K562 (cell line): ENCODE measurements around the gene CCM2. TPM values are rescaled to one million over a fixed set of nuclear protein-coding genes. Genes with fewer than 3 reads are reported as not detected.

ENCODE experiments used
- ATAC-seq: fragments of 200-7000 bp; cut with Tn5 transposase; 3 replicates; pipeline ENCODE4 v1.9.1; 2020; ENCODE audit warnings: moderate library complexity
- BruUV-seq: library from RNA; stranded (reverse); fragments of 400-500 nt; replicated peaks from 2 replicates; lab custom pipeline; 2021; lab: Mats Ljungman, UMichigan
- CTCF ChIA-PET: fragments of 300-600 bp; formaldehyde crosslinking; extraction: SDS; loops from one replicate; lab custom pipeline; 2021; ENCODE audit warnings: low intra/inter-chr PET ratio; lab: Yijun Ruan, JAX
- POLR2A ChIA-PET: fragments of 300-600, 350-650 bp; sonication (Branson Sonifier 250); formaldehyde crosslinking; extraction: SDS; loops from one replicate; lab custom pipeline; 2021; ENCODE audit warnings: antibody characterized with exemption, inconsistent platforms; lab: Yijun Ruan, JAX
- DNase-seq, 4 experiments: peaks; one replicate each; pipeline versions ENCODE4 v3.0.0 to v3.0.0-alpha.2; 2011 to 2018; ENCODE audit warnings: low spot score in 3 of 4, mixed read lengths in 3 of 4; ENCODE audit errors: extremely low read depth in 1 of 4
- FAIRE-seq: peaks from 2 replicates; lab custom pipeline; 2011; peaks lifted over from hg19 to GRCh38; lab: Jason Lieb, UNC
- H2AFZ ChIP-seq: 2 replicates; pipeline ENCODE4 v1.6.0; 2011; ENCODE audit warnings: low read depth, low read length, control low read depth, inconsistent platforms
- H3K27ac ChIP-seq: fragments of 200-600 bp; 3 replicates; pipeline ENCODE4 v1.8.0; 2011; ENCODE audit warnings: low read depth, mild to moderate bottlenecking, control low read depth, inconsistent platforms, low read length, moderate library complexity, mixed read lengths; ENCODE audit errors: extremely low read depth
- H3K27me3 ChIP-seq, 2 experiments: fragments of 300-600 bp in 1 of 2; 2 replicates in 1 of 2; 3 replicates in 1 of 2; pipeline versions ENCODE4 v1.6.0 to v1.8.0; 2011; ENCODE audit warnings: inconsistent platforms in 2 of 2, low read length in 2 of 2, mild to moderate bottlenecking in 1 of 2, mixed read lengths in 1 of 2, moderate library complexity in 1 of 2; ENCODE audit not compliant: control insufficient read depth in 2 of 2, insufficient read depth in 2 of 2
- H3K36me3 ChIP-seq: fragments of 300-600 bp; 3 replicates; pipeline ENCODE4 v1.8.0; 2011; ENCODE audit warnings: mild to moderate bottlenecking, low read length, inconsistent platforms; ENCODE audit not compliant: control insufficient read depth, insufficient read depth
- H3K4me1 ChIP-seq, 2 experiments: fragments of 200-600 bp in 1 of 2; replicated peaks in 1 of 2; 2 replicates in 1 of 2; 3 replicates in 1 of 2; pipeline versions ENCODE4 v1.5.1 to v1.8.0; 2011; ENCODE audit warnings: inconsistent platforms in 2 of 2, low read length in 2 of 2, mild to moderate bottlenecking in 1 of 2, mixed read lengths in 1 of 2, moderate library complexity in 1 of 2; ENCODE audit not compliant: control insufficient read depth in 2 of 2, insufficient read depth in 2 of 2
- H3K4me2 ChIP-seq: 2 replicates; pipeline ENCODE4 v1.6.1; 2011; ENCODE audit warnings: low read length, control low read depth, inconsistent platforms, mixed read lengths; ENCODE audit not compliant: insufficient read depth
- H3K4me3 ChIP-seq: fragments of 200-600 bp; sonication (generic), shearing (Covaris generic); 2 replicates; pipeline ENCODE4 v1.5.1; 2016; ENCODE audit warnings: control low read depth, inconsistent platforms
- H3K79me2 ChIP-seq: fragments of 200-600 bp; 3 replicates; pipeline ENCODE4 v1.8.0; 2011; ENCODE audit warnings: low read length, inconsistent platforms; ENCODE audit not compliant: control insufficient read depth, insufficient read depth
- H3K9ac ChIP-seq, 2 experiments: 2 replicates each; pipeline versions ENCODE4 v1.6.0 to v1.6.1; 2011; ENCODE audit warnings: low read depth in 2 of 2, low read length in 2 of 2, control low read depth in 1 of 2, inconsistent platforms in 1 of 2, mild to moderate bottlenecking in 1 of 2, mixed read lengths in 1 of 2; ENCODE audit not compliant: insufficient read depth in 1 of 2
- H3K9me1 ChIP-seq: one replicate; pipeline ENCODE4 v1.6.0; 2011; ENCODE audit warnings: inconsistent platforms, mild to moderate bottlenecking, low read length, moderate library complexity; ENCODE audit not compliant: control insufficient read depth, insufficient read depth
- H3K9me3 ChIP-seq: replicated peaks from 2 replicates; pipeline ENCODE4 v1.5.1; 2011; ENCODE audit warnings: low read depth, low read length, inconsistent platforms; ENCODE audit not compliant: control insufficient read depth, insufficient read depth
- H4K20me1 ChIP-seq: replicated peaks from 2 replicates; pipeline ENCODE4 v1.6.1; 2011; ENCODE audit warnings: low read length, inconsistent platforms, mixed read lengths; ENCODE audit not compliant: control insufficient read depth, insufficient read depth
- BCL6 ChIP-seq: fragments of 250-450 bp; sonication (Bioruptor Pico); IDR thresholded peaks from 2 replicates; pipeline ENCODE4 v1.4.0; 2020
- CHD4 ChIP-seq: fragments of 200-600 bp; sonication (generic); IDR thresholded peaks from 3 replicates; pipeline ENCODE4 v1.6.1; 2012; ENCODE audit warnings: low read depth, mild to moderate bottlenecking, mixed read lengths, low read length, inconsistent platforms; ENCODE audit not compliant: insufficient read depth, insufficient replicate concordance, poor library complexity, severe bottlenecking
- JUNB ChIP-seq: fragments of 450-650 bp; formaldehyde crosslinking; conservative IDR thresholded peaks from 2 replicates; pipeline ENCODE4 v1.4.0; 2020; ENCODE audit warnings: mild to moderate bottlenecking
- NEUROD1 ChIP-seq: fragments of 150-350 bp; IDR thresholded peaks from 2 replicates; pipeline ENCODE4 v1.6.1; 2014; ENCODE audit warnings: borderline replicate concordance, low read length, low read depth; ENCODE audit not compliant: partially characterized antibody
- PRPF4 ChIP-seq: fragments of 200-400 bp; formaldehyde crosslinking; IDR thresholded peaks from one replicate; pipeline ENCODE4 v1.6.1; 2017; ENCODE audit warnings: low read length, low read depth, mild to moderate bottlenecking; ENCODE audit not compliant: insufficient read depth, poor library complexity, severe bottlenecking
- ZFP30 ChIP-seq: fragments of 250-450 bp; sonication (Bioruptor Pico); IDR thresholded peaks from 2 replicates; pipeline ENCODE4 v1.8.0; 2022; ENCODE audit warnings: moderate library complexity, mild to moderate bottlenecking, inconsistent platforms, borderline replicate concordance
- ZFX ChIP-seq: sonication (generic); formaldehyde crosslinking; IDR thresholded peaks from 2 replicates; pipeline ENCODE4 v1.8.0; 2022; ENCODE audit warnings: mild to moderate bottlenecking, missing genetic modification reagents, moderate library complexity
- ZNF239 ChIP-seq: fragments of 250-450 bp; sonication (Bioruptor Pico); IDR thresholded peaks from 2 replicates; pipeline ENCODE4 v1.4.0; 2020; ENCODE audit warnings: mild to moderate bottlenecking
- WGBS: fragments of 100-300 bp; shearing (Covaris generic); methylation state at CpG from one replicate; pipeline ENCODE4 v1.1.6; 2016; ENCODE audit warnings: low coverage, mixed read lengths; ENCODE audit not compliant: insufficient coverage; ENCODE audit errors: missing lambda C conversion rate; 5-methylcytosine and 5-hydroxymethylcytosine counted together
- in situ Hi-C: fragments of 300-500 bp; cut with MboI; formaldehyde crosslinking; loops from 4 replicates; pipeline ENCODE4 v1.15.0; 2018; ENCODE audit warnings: inconsistent platforms, mixed read lengths
- intact Hi-C: fragments of 100-400 bp; cut with micrococcal nuclease; formaldehyde crosslinking; loops from 2 replicates; pipeline ENCODE4 v1.14.2; 2022
- polyA plus RNA-seq, 8 experiments: library from polyadenylated mRNA; depleted of rRNA in 4 of 8; stranded (reverse) in 5 of 8; unstranded in 3 of 8; fragments of >200 nt; fragmentation: Nextera tagmentation in 2 of 8; fragmentation: Illumina TruSeq in 1 of 8; extraction: Ambion mirVana in 2 of 8; extraction: Trizol in 1 of 8; gene quantifications; 2 replicates each; pipeline versions ENCODE4 v1.2.1 to v1.2.3, GENCODE V29; 2011 to 2014; ENCODE audit warnings: inconsistent platforms in 1 of 8, missing spikeins in 1 of 8
- total RNA-seq, 7 experiments: library from RNA; depleted of rRNA in 6 of 7; stranded (reverse); fragments of >200 nt in 6 of 7; fragmentation: Illumina TruSeq in 2 of 7; extraction: Trizol in 2 of 7; gene quantifications; 2 replicates each; pipeline versions ENCODE4 v1.2.1 to v1.2.3, GENCODE V29; 2011 to 2021; ENCODE audit warnings: low replicate concordance in 1 of 7
- TF ChIP-seq, protein P1 (sequence below): conservative IDR thresholded peaks from 2 replicates; pipeline ENCODE4 v1.6.1; 2011; ENCODE audit warnings: low read depth, mild to moderate bottlenecking, low read length; ENCODE audit not compliant: control insufficient read depth

The CCM2 gene
- total and polyA plus RNA-seq, 9 of the 15 experiments (the other 6 are each of a cell fraction or from before 2014, with no cell fraction given) = 0.41 to 38.6 (median 25.9) TPM

DNA sequence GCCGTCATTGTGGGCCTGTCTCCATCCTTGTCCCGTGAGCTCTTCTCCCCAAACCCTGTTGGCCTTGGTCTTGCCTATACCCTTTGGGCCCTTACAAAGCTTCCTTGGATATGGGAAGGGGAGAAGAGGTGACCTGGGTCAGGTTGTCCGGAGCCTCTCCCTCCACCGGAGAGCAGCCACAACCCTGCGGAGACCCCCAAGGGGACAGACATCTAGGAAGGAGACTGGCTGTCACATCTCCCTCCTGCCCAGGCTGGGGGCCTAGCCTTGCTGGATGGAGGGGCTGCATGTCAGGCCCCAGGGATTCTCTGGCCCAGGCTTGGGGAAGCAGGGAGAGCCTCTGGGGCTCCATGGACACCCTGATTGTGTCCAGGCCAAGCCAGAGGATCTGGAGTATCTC, 76.9 kb downstream of the CCM2 start:
- DNase-seq (no peak), ATAC-seq (no peak), FAIRE-seq (no peak)
- Histone ChIP-seq H3K4me2 (no peak overlapping the region), H3K9me3 (no peaks in the 10 kb centered on the region), H3K9ac (no peak overlapping the region), H3K79me2 (no peaks in the 10 kb centered on the region), H3K9me1 (no peaks in the 10 kb centered on the region), H3K4me3 (no peak overlapping the region), H3K27me3 (no peaks in the 10 kb centered on the region), H3K27ac (no peak overlapping the region), H2AFZ (no peak overlapping the region), H4K20me1 (peaks cover 4% of the 10 kb centered on the region; the same call in 1 of the 2 replicates), H3K36me3 (peaks cover 52% of the 10 kb centered on the region; the same call in 2 of the 3 replicates), H3K4me1 (peaks cover 0 to 28% of the 10 kb centered on the region in 2 experiments; a peak in 1 of 5 replicates)
- WGBS = 92% methylated on average over 4 of the region's 5 CpGs
- POLR2A ChIA-PET = interaction anchor here (1.2 kb wide), 1 partner anchor 10 kb away, joined by 5 read pairs; no protein-coding TSS in a partner anchor
- TF ChIP-seq ZFX (no peak), ZNF239 (CRISPR knock-in tag) (no peak), ZFP30 (CRISPR knock-in tag) (no peak)
- intact Hi-C loops (loop anchor here (10.0 kb wide), 1 partner anchor 102 kb away; the partner anchor contains the start of gene MYO1G), in situ Hi-C loops (no loop called here)
- CTCF ChIA-PET = interaction anchor here (3.0 kb wide), 1 partner anchor 59 kb away, joined by 17 read pairs; no protein-coding TSS in a partner anchor
- no TSS peak for BruUV-seq

DNA sequence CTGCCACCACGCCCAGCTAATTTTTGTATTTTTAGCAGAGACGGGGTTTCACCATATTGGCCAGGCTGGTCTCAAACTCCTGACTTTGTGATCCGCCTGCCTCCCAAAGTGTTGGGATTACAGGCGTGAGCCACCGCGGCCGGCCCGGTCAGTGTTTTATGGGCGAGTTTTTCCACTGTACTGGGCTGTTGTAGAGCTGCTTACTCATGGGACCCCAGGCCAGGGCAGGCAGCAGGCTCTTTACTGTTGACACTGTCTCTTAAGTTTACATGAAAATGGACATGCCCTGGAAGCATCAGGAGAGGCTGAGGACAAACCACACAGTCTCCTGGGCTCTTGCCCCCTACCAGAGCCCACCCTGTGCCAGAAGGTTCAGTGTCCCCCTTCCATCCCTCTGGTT, 77.6 kb downstream of the CCM2 start:
- intact Hi-C loops = loop anchor here (10.0 kb wide), 1 partner anchor 103 kb away; the partner anchor contains the start of gene MYO1G
- no peak for TF ChIP-seq NEUROD1
- no peak for TF ChIP-seq PRPF4
- TF ChIP-seq BCL6 (CRISPR knock-in tag) = no peak
- TF ChIP-seq, protein P1, sequence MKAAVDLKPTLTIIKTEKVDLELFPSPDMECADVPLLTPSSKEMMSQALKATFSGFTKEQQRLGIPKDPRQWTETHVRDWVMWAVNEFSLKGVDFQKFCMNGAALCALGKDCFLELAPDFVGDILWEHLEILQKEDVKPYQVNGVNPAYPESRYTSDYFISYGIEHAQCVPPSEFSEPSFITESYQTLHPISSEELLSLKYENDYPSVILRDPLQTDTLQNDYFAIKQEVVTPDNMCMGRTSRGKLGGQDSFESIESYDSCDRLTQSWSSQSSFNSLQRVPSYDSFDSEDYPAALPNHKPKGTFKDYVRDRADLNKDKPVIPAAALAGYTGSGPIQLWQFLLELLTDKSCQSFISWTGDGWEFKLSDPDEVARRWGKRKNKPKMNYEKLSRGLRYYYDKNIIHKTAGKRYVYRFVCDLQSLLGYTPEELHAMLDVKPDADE = no peak
- no peak for TF ChIP-seq CHD4
- TF ChIP-seq JUNB (CRISPR knock-in tag) = no peak

More for the DNA sequence above, 77.6 kb downstream of the CCM2 start:
- no peak overlapping the region for H3K27ac ChIP-seq
- peaks cover 45% of the 10 kb centered on the region; the same call in 2 of the 3 replicates for H3K36me3 ChIP-seq
- FAIRE-seq (no peak), ATAC-seq (no peak), DNase-seq (no peak)
- ChIA-PET CTCF (interaction anchor here (0.8 to 3.0 kb wide), 3 partner anchors 59 to 102 kb away, joined by 3 to 17 read pairs (median 4); no protein-coding TSS in a partner anchor), POLR2A (interaction anchor here (1.2 kb wide), 1 partner anchor 9 kb away, joined by 5 read pairs; no protein-coding TSS in a partner anchor)
- no peak overlapping the region for H3K9ac ChIP-seq
- no peaks in the 10 kb centered on the region for H3K9me1 ChIP-seq
- H3K27me3 ChIP-seq = no peaks in the 10 kb centered on the region
- 76% methylated on average over 9 of the region's 9 CpGs for WGBS
- H3K4me2 ChIP-seq = no peak overlapping the region
- no peaks in the 10 kb centered on the region for H3K79me2 ChIP-seq
- H3K4me1 ChIP-seq = peaks cover 0 to 33% of the 10 kb centered on the region in 2 experiments; a peak in 1 of 5 replicates
- in situ Hi-C loops = no loop called here
- no TSS peak for BruUV-seq
- H3K4me3 ChIP-seq = no peak overlapping the region
- peaks cover 4% of the 10 kb centered on the region; the same call in 1 of the 2 replicates for H4K20me1 ChIP-seq
- H2AFZ ChIP-seq = no peak overlapping the region
- no peaks in the 10 kb centered on the region for H3K9me3 ChIP-seq
